BLaER1 (cell line): ENCODE measurements around the gene DCDC1.

Experiments used
- H3K27ac ChIP-seq: shearing (Covaris generic); formaldehyde crosslinking; 2 replicates; pipeline ENCODE4 v1.8.1; 2022
- H3K27me3 ChIP-seq: shearing (Covaris generic); formaldehyde crosslinking; 2 replicates; pipeline ENCODE4 v1.8.1; 2022
- H3K36me3 ChIP-seq: shearing (Covaris generic); formaldehyde crosslinking; 2 replicates; pipeline ENCODE4 v1.8.1; 2022
- H3K4me1 ChIP-seq: shearing (Covaris generic); formaldehyde crosslinking; 2 replicates; pipeline ENCODE4 v1.8.1; 2022
- H3K4me2 ChIP-seq: shearing (Covaris generic); formaldehyde crosslinking; 2 replicates; pipeline ENCODE4 v1.8.1; 2022
- H3K4me3 ChIP-seq: shearing (Covaris generic); formaldehyde crosslinking; 2 replicates; pipeline ENCODE4 v1.8.1; 2022
- H3K9ac ChIP-seq: shearing (Covaris generic); formaldehyde crosslinking; 2 replicates; pipeline ENCODE4 v1.8.1; 2022
- H3K9me3 ChIP-seq: shearing (Covaris generic); formaldehyde crosslinking; 2 replicates; pipeline ENCODE4 v1.8.1; 2022
- H4K20me1 ChIP-seq: shearing (Covaris generic); formaldehyde crosslinking; 2 replicates; pipeline ENCODE4 v1.8.1; 2022
- Cebpa-rat ChIP-seq: shearing (Covaris generic); IDR thresholded peaks from 2 replicates; pipeline ENCODE4 v1.8.1; 2022

Gene DCDC1

DNA sequence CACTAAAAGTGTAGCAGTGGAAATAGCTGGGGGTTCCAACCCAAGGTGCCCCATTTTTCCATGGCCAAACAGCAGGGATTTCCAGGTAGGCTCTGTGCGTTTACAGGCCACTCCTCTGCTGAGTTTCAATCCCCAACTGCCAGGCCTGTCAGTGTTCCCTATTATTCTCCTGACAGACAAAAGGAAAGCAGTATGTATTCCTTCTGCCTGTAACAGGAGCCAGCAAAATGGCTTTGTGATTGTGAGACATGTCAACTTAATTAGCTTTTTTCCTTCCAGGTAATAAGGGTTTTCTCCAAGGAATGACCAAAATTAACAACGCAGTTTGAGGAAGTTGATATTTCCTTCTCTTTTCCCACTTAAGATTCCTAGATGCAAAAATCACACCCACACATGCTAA is 506.3 kb downstream of the DCDC1 start:
- Histone ChIP-seq H4K20me1 (no peaks in the 10 kb centered on the region), H3K9ac (no peak overlapping the region), H3K4me3 (no peak overlapping the region), H3K27ac (no peak overlapping the region), H3K27me3 (no peaks in the 10 kb centered on the region), H3K9me3 (no peaks in the 10 kb centered on the region), H3K4me2 (no peak overlapping the region), H3K36me3 (no peaks in the 10 kb centered on the region), H3K4me1 (no peaks in the 10 kb centered on the region)
- TF ChIP-seq Cebpa-rat, result no peak

DNA sequence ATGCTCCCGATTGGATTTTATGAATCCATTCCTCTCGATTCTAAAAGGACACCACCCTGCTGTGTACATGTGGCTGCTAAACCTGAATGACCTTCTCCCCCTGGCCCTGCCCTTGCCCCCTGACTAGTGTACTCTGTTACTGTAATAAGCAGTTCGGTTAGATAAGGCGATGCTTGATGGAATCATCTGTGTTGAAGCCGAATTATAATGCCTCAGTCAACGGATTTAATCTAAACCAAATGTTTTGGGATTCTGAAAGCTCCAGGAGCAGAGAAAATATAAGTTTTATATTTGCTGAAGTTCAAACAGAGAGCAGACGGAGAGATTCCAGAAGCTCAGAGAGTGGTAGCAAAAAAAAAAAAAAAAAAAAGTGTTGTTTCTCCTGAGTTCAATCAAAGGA is 508.0 kb downstream of the DCDC1 start:
- no peak overlapping the region for H3K27ac ChIP-seq
- H3K4me1 ChIP-seq, result no peaks in the 10 kb centered on the region
- no peak overlapping the region for H3K9ac ChIP-seq
- no peak for TF ChIP-seq Cebpa-rat
- H4K20me1 ChIP-seq, result no peaks in the 10 kb centered on the region
- no peak overlapping the region for H3K4me2 ChIP-seq
- H3K9me3 ChIP-seq, result no peaks in the 10 kb centered on the region
- H3K4me3 ChIP-seq, result no peak overlapping the region
- H3K36me3 ChIP-seq, result no peaks in the 10 kb centered on the region
- H3K27me3 ChIP-seq, result no peaks in the 10 kb centered on the region

DNA sequence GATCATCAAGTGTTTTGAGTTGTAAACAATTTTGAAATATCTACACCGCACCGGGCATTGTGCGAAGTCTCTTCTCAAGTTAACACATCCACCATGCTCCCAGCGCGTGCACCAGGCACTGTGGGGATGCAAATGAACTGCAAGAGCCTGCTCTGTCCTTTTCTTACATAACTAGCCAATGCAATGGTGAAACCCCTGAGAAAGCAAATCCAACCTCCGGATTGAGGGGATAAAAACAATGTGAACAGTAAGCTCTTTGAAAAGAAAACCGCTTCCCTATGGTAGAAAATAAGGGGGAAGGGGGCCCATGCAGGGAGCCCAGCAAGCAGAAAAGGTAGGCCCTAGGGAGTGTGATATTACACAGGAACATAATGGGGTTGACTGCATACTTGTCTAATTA is 508.5 kb downstream of the DCDC1 start:
- Histone ChIP-seq H3K9ac (no peak overlapping the region), H4K20me1 (no peaks in the 10 kb centered on the region), H3K27me3 (no peaks in the 10 kb centered on the region), H3K27ac (no peak overlapping the region), H3K9me3 (no peaks in the 10 kb centered on the region), H3K4me3 (no peak overlapping the region), H3K4me2 (no peak overlapping the region), H3K4me1 (no peaks in the 10 kb centered on the region), H3K36me3 (no peaks in the 10 kb centered on the region)
- TF ChIP-seq Cebpa-rat, result no peak

DNA sequence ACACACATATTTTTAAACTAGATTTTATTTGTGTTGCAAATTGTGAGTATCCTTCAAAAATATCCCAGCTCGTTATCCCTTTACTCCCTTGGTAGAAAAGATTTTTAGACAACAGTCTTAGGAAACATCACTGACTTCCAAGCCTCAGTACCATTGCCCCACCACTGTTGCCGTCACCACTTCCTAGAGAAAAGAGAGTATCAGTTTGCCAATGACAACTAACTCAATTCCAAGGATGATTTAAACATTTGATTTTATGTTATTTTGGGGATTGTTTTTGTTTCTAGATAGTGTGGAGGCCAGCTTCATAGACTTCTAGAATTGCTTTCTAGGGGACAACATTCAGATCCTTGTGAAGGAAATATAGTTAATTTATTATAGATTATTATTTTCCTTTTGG is 509.4 kb downstream of the DCDC1 start:
- no peaks in the 10 kb centered on the region for H3K27me3 ChIP-seq
- H3K9me3 ChIP-seq, result no peaks in the 10 kb centered on the region
- no peaks in the 10 kb centered on the region for H3K4me1 ChIP-seq
- H4K20me1 ChIP-seq, result no peaks in the 10 kb centered on the region
- H3K9ac ChIP-seq, result no peak overlapping the region
- H3K27ac ChIP-seq, result no peak overlapping the region
- H3K4me3 ChIP-seq, result no peak overlapping the region
- no peak for TF ChIP-seq Cebpa-rat
- H3K4me2 ChIP-seq, result no peak overlapping the region
- H3K36me3 ChIP-seq, result no peaks in the 10 kb centered on the region

DNA sequence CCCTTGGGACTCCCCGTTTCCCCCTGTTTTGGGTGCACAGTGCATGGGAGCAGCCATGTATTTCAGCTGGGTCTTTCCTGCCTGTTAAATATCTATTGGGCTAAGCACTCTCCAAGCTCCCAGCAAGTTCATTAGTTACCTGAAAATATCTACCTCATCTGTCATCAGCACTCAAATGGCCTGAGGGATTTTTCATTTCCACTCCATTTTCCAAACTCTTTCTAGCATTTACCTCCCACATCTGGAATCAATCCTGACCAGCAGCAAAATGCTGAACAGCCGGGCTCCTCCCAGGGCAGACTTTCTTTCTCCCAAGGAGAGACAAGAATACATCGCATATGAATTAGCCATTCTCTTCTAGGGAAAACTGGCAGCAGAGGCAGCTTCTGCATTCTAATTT is 509.9 kb downstream of the DCDC1 start:
- H3K4me1 ChIP-seq, result no peaks in the 10 kb centered on the region
- no peaks in the 10 kb centered on the region for H3K27me3 ChIP-seq
- H3K4me2 ChIP-seq, result no peak overlapping the region
- no peaks in the 10 kb centered on the region for H3K9me3 ChIP-seq
- no peak overlapping the region for H3K27ac ChIP-seq
- H3K36me3 ChIP-seq, result no peaks in the 10 kb centered on the region
- H3K9ac ChIP-seq, result no peak overlapping the region
- TF ChIP-seq Cebpa-rat, result no peak
- no peaks in the 10 kb centered on the region for H4K20me1 ChIP-seq
- no peak overlapping the region for H3K4me3 ChIP-seq

DNA sequence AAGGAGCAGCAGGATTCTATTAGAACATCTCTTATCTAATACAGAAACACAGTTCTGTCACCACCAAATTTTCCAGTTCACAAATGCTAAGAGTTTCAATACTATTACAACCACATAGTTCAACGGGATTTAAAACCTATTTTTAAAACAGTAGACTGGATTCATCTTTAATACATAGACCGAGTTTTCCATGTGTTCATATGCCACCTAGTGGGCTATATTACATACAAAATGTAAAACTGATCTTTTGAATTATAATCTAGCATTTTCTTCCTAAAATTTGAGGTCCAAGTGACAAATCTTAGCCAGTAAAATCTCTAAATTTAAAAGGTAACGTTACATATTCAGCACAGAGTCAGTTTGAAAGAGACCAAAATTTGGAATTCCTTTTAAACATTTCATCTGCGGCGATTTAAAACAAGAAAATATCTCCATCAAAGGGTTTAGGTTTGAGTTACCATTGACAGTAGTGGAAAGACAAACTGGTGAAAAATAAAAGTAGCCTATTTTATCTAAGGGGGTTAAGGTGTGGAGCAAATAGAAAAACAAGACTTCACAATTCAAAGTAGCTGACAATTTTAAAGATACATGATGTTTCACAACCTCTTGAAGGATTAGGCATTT is 514.0 kb downstream of the DCDC1 start:
- Histone ChIP-seq H3K27ac (no peak overlapping the region), H3K9me3 (no peaks in the 10 kb centered on the region), H3K4me1 (no peaks in the 10 kb centered on the region), H3K4me3 (no peak overlapping the region), H3K4me2 (no peak overlapping the region), H4K20me1 (no peaks in the 10 kb centered on the region), H3K27me3 (no peaks in the 10 kb centered on the region), H3K36me3 (no peaks in the 10 kb centered on the region), H3K9ac (no peak overlapping the region)
- TF ChIP-seq Cebpa-rat, result no peak

DNA sequence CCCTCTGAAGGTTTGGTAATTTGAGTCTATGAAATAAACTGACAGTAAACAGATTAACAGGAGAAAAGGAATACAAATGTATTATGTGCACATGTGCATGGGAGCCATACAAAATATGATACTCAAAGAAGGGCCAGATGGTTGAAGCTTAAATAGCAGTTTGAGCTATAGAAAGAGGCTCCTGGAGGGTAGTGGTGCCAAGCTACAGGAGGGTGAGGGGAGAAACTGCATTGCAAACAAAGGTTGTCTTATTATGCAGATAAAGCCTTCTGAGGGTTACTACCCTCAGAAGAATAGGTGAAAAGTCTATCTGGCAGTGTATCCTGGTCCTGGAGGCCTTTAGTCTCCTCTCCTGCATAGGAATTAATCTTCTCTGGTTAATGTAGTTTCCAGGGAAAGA is 516.1 kb downstream of the DCDC1 start:
- TF ChIP-seq Cebpa-rat, result no peak
- Histone ChIP-seq H3K4me3 (no peak overlapping the region), H3K4me2 (no peak overlapping the region), H3K27ac (no peak overlapping the region), H3K9ac (no peak overlapping the region), H3K4me1 (no peaks in the 10 kb centered on the region), H3K27me3 (no peaks in the 10 kb centered on the region), H3K9me3 (no peaks in the 10 kb centered on the region), H4K20me1 (no peaks in the 10 kb centered on the region), H3K36me3 (no peaks in the 10 kb centered on the region)

DNA sequence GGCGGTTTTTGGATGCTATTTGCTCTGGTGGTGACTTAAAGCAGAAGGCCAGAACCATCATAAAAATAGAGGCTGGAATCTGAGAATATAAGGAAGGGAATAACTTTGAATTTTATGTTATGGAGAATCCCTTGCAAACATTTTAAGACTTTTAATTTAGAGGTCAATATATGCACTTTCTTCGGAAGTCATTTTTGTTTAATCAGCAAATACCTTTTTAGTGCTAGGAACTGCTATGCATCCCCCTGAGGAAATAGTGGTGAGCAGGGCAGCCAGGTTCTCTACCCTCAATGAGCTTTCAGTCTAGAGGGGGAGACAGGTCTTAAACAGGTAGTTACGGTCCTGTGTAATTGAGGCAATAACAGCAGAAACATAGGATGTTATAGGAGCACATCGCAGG is 516.9 kb downstream of the DCDC1 start:
- no peaks in the 10 kb centered on the region for H3K27me3 ChIP-seq
- no peaks in the 10 kb centered on the region for H3K4me1 ChIP-seq
- no peak overlapping the region for H3K27ac ChIP-seq
- no peak overlapping the region for H3K9ac ChIP-seq
- H3K9me3 ChIP-seq, result peaks cover under 1% of the 10 kb centered on the region; the same call in 1 of the 2 replicates
- no peaks in the 10 kb centered on the region for H3K36me3 ChIP-seq
- H4K20me1 ChIP-seq, result no peaks in the 10 kb centered on the region
- no peak overlapping the region for H3K4me3 ChIP-seq
- H3K4me2 ChIP-seq, result no peak overlapping the region
- no peak for TF ChIP-seq Cebpa-rat

DNA sequence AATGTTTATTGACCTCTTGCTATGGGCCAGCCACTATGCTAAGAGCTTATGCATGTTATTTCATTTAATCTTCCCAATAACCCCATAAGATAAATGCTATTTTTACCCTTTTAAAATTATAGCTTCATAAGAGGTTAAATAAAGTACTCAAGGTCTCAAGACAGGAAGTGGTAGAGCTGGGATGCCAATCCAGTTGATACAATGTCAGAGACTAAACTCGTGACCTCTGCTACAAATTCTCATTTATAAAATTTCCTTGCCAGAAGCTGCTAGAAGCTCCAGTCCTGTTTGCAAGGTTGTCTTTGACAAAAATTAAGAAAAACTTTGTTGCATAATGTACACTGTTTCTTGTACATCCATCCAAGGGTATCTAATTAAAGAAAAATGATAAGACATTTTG is 517.4 kb downstream of the DCDC1 start:
- H3K9ac ChIP-seq, result no peak overlapping the region
- no peaks in the 10 kb centered on the region for H4K20me1 ChIP-seq
- TF ChIP-seq Cebpa-rat, result no peak
- peaks cover 6% of the 10 kb centered on the region for H3K9me3 ChIP-seq
- no peak overlapping the region for H3K4me2 ChIP-seq
- H3K4me1 ChIP-seq, result no peaks in the 10 kb centered on the region
- no peaks in the 10 kb centered on the region for H3K27me3 ChIP-seq
- no peak overlapping the region for H3K4me3 ChIP-seq
- no peaks in the 10 kb centered on the region for H3K36me3 ChIP-seq
- H3K27ac ChIP-seq, result no peak overlapping the region

DNA sequence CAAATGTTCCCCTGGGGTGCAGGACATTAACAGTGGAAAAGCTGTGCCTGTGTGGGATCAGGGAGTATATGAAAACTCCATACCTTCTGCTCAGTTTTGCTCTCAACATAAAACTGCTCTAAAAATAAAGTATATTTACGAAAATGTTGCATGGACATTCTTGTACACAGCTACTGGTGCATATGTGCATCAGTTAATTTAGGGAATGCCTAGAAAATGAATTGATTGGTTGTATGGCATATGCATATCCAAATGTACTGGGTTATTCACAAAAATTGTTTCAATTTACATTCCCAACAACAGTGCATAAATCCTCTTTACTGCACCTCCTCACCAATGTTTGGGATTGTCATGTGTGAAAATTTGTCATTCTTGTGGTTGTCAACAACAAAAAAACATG is 532.3 kb downstream of the DCDC1 start:
- Histone ChIP-seq H3K36me3 (no peaks in the 10 kb centered on the region), H3K27me3 (no peaks in the 10 kb centered on the region), H3K4me1 (no peaks in the 10 kb centered on the region), H4K20me1 (no peaks in the 10 kb centered on the region), H3K9me3 (0 out of 2 replicates have a peak, but pooled peaks cover 4% of the 10 kb centered on the region), H3K4me2 (no peak overlapping the region), H3K27ac (no peak overlapping the region), H3K4me3 (no peak overlapping the region), H3K9ac (no peak overlapping the region)
- no peak for TF ChIP-seq Cebpa-rat

DNA sequence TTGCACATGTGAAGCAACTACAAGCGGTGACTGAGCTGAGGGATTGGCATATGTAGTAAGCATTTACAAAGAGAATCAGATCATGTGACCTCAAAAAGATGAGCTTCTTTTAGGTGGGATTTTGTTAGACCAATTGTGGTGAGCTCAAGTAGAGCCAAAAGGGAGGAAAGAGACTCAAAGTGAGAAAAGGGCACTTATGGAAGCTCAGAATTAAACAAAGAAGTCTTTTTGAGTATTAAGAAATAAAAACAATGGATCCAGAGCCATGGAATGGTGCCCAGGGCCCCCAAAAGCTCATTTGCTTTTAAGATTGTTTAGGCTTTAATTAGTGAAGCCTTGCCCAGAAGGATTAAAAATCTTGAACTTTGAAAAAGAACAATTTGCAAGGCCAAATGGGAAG is 536.7 kb downstream of the DCDC1 start:
- Histone ChIP-seq H3K9me3 (0 out of 2 replicates have a peak, but pooled peaks cover 4% of the 10 kb centered on the region), H3K36me3 (no peaks in the 10 kb centered on the region), H4K20me1 (no peaks in the 10 kb centered on the region), H3K4me3 (no peak overlapping the region), H3K4me1 (no peaks in the 10 kb centered on the region), H3K27me3 (no peaks in the 10 kb centered on the region), H3K27ac (no peak overlapping the region), H3K9ac (no peak overlapping the region), H3K4me2 (no peak overlapping the region)
- TF ChIP-seq Cebpa-rat, result no peak
